ENCODE measurements around the gene TMEM127. TPM values are rescaled to one million over a fixed set of nuclear protein-coding genes. Genes with fewer than 3 reads are reported as not detected.

The TMEM127 gene
- total and polyA plus RNA-seq, 2 experiments from 2014 or later, result 34.0 to 43.6 TPM

GRCh38 chr2:96267159-96267971 lies 1.6 kb upstream of the TMEM127 start:
- Histone ChIP-seq H3F3A (ENCODE audit: insufficient read depth) (peaks cover 39% of the 10 kb centered on the region), H3K79me2 (ENCODE audit: insufficient read depth) (peaks cover 60% of the 10 kb centered on the region), H3K4me3 (peak overlapping the region; percentile 99), H3K9me2 (ENCODE audit: insufficient read depth) (no peaks in the 10 kb centered on the region), H3K27ac (peak overlapping the region; percentile 77; the same call in 1 of the 2 replicates), H3K36me3 (ENCODE audit: low read depth) (peaks cover 14% of the 10 kb centered on the region; the same call in 1 of the 2 replicates), H3K9me3 (ENCODE audit: low read depth) (no peaks in the 10 kb centered on the region), H2AFZ (no peak overlapping the region), H4K20me1 (ENCODE audit: insufficient read depth) (no peaks in the 10 kb centered on the region), H3K4me1 (ENCODE audit: insufficient read depth) (peaks cover 28% of the 10 kb centered on the region), H3K9ac (peak overlapping the region; percentile 94), H3K4me2 (ENCODE audit: unreplicated experiment) (peak overlapping the region; percentile 79), H3K27me3 (replicated peaks; ENCODE audit: insufficient read depth) (no peaks in the 10 kb centered on the region)
- DNase-seq, result peak; percentile 73
- WGBS, 2 experiments (ENCODE audit: low coverage in 1 of 2, low lambda C conversion rate in 2 of 2, missing lambda C conversion rate in 2 of 2), result 68 to 71% methylated on average over 12 of the region's 12 CpGs
- in situ Hi-C loops (cut with MboI), result loop anchor here (25.0 kb wide), 1 partner anchor 255 kb away; no protein-coding TSS in a partner anchor
- TF ChIP-seq EZH2phosphoT487 (IDR thresholded peaks at IDR 0.05; ENCODE audit: insufficient read depth, low read depth) (no peak), EZH2 (IDR thresholded peaks at IDR 0.05; ENCODE audit: insufficient read depth, poor library complexity, severe bottlenecking) (no peak)

- WGBS, 2 experiments (ENCODE audit: low coverage in 1 of 2, low lambda C conversion rate in 2 of 2, missing lambda C conversion rate in 2 of 2), result 0 to 2% methylated on average over 20 to 28 of the region's 49 CpGs
- in situ Hi-C loops (cut with MboI), result loop anchor here (25.0 kb wide), 1 partner anchor 253 kb away; no protein-coding TSS in a partner anchor
- H3K4me1 ChIP-seq (ENCODE audit: insufficient read depth), result peaks cover 40% of the 10 kb centered on the region
Measured at GRCh38 chr2:96265349-96265839, 403 bp downstream of the TMEM127 start.

GRCh38 chr2:96264656-96265348 lies 995 bp downstream of the TMEM127 start:
- peak overlapping the region; percentile 94 for H3K4me2 ChIP-seq (ENCODE audit: unreplicated experiment)
- H4K20me1 ChIP-seq (ENCODE audit: insufficient read depth), result no peaks in the 10 kb centered on the region
- H3K4me1 ChIP-seq (ENCODE audit: insufficient read depth), result peaks cover 45% of the 10 kb centered on the region
- TF ChIP-seq EZH2phosphoT487 (IDR thresholded peaks at IDR 0.05; ENCODE audit: insufficient read depth, low read depth) (no peak), EZH2 (IDR thresholded peaks at IDR 0.05; ENCODE audit: insufficient read depth, poor library complexity, severe bottlenecking) (no peak)
- H3K9me2 ChIP-seq (ENCODE audit: insufficient read depth), result no peaks in the 10 kb centered on the region
- H3K27ac ChIP-seq, result peak overlapping the region; percentile 67; the same call in 1 of the 2 replicates
- in situ Hi-C loops (cut with MboI), result loop anchor here (25.0 kb wide), 1 partner anchor 253 kb away; no protein-coding TSS in a partner anchor
- DNase-seq, result peak; percentile 65
- H3K9me3 ChIP-seq (ENCODE audit: low read depth), result no peaks in the 10 kb centered on the region
- peak overlapping the region; percentile 99 for H3K4me3 ChIP-seq
- H3K36me3 ChIP-seq (ENCODE audit: low read depth), result no peaks in the 10 kb centered on the region
- 13 to 15% methylated on average over 27 to 31 of the region's 33 CpGs for WGBS, 2 experiments (ENCODE audit: low coverage in 1 of 2, low lambda C conversion rate in 2 of 2, missing lambda C conversion rate in 2 of 2)
- H3K9ac ChIP-seq, result peak overlapping the region; percentile 94
- no peaks in the 10 kb centered on the region for H3K27me3 ChIP-seq (replicated peaks; ENCODE audit: insufficient read depth)
- peaks cover 82% of the 10 kb centered on the region for H3K79me2 ChIP-seq (ENCODE audit: insufficient read depth)
- peaks cover 48% of the 10 kb centered on the region for H3F3A ChIP-seq (ENCODE audit: insufficient read depth)
- H2AFZ ChIP-seq, result peak overlapping the region; percentile 81; the same call in 1 of the 2 replicates

More at GRCh38 chr2:96265349-96265839, 403 bp downstream of the TMEM127 start:
- DNase-seq, result peak; percentile 60
- peak overlapping the region; percentile 81 for H2AFZ ChIP-seq
- no peaks in the 10 kb centered on the region for H3K27me3 ChIP-seq (replicated peaks; ENCODE audit: insufficient read depth)
- H4K20me1 ChIP-seq (ENCODE audit: insufficient read depth), result no peaks in the 10 kb centered on the region
- peak overlapping the region; percentile 99 for H3K4me3 ChIP-seq
- H3K9me3 ChIP-seq (ENCODE audit: low read depth), result no peaks in the 10 kb centered on the region
- peak overlapping the region; percentile 67 for H3K27ac ChIP-seq
- peaks cover 77% of the 10 kb centered on the region for H3K79me2 ChIP-seq (ENCODE audit: insufficient read depth)
- peak overlapping the region; percentile 94 for H3K9ac ChIP-seq
- H3K9me2 ChIP-seq (ENCODE audit: insufficient read depth), result no peaks in the 10 kb centered on the region
- no peaks in the 10 kb centered on the region; the same call in 1 of the 2 replicates for H3K36me3 ChIP-seq (ENCODE audit: low read depth)
- peaks cover 42% of the 10 kb centered on the region for H3F3A ChIP-seq (ENCODE audit: insufficient read depth)
- peak overlapping the region; percentile 94 for H3K4me2 ChIP-seq (ENCODE audit: unreplicated experiment)
- TF ChIP-seq EZH2phosphoT487 (IDR thresholded peaks at IDR 0.05; ENCODE audit: insufficient read depth, low read depth), result no peak
- no peak for TF ChIP-seq EZH2 (IDR thresholded peaks at IDR 0.05; ENCODE audit: insufficient read depth, poor library complexity, severe bottlenecking)

- H3K79me2 ChIP-seq (ENCODE audit: insufficient read depth), result peaks cover 89% of the 10 kb centered on the region
- in situ Hi-C loops (cut with MboI), result loop anchor here (25.0 kb wide), 1 partner anchor 252 kb away; no protein-coding TSS in a partner anchor
- no peaks in the 10 kb centered on the region for H4K20me1 ChIP-seq (ENCODE audit: insufficient read depth)
- no peaks in the 10 kb centered on the region for H3K9me3 ChIP-seq (ENCODE audit: low read depth)
- no peaks in the 10 kb centered on the region for H3K36me3 ChIP-seq (ENCODE audit: low read depth)
- no peaks in the 10 kb centered on the region for H3K27me3 ChIP-seq (replicated peaks; ENCODE audit: insufficient read depth)
- H3F3A ChIP-seq (ENCODE audit: insufficient read depth), result peaks cover 49% of the 10 kb centered on the region
- H3K27ac ChIP-seq, result no peak overlapping the region
- H2AFZ ChIP-seq, result no peak overlapping the region
- peak overlapping the region; percentile 94 for H3K4me2 ChIP-seq (ENCODE audit: unreplicated experiment)
- H3K9ac ChIP-seq, result peak overlapping the region; percentile 94
- H3K9me2 ChIP-seq (ENCODE audit: insufficient read depth), result no peaks in the 10 kb centered on the region
- H3K4me1 ChIP-seq (ENCODE audit: insufficient read depth), result peaks cover 49% of the 10 kb centered on the region
- TF ChIP-seq EZH2phosphoT487 (IDR thresholded peaks at IDR 0.05; ENCODE audit: insufficient read depth, low read depth) (no peak), EZH2 (IDR thresholded peaks at IDR 0.05; ENCODE audit: insufficient read depth, poor library complexity, severe bottlenecking) (no peak)
- 49 to 55% methylated on average over 4 of the region's 4 CpGs for WGBS, 2 experiments (ENCODE audit: low coverage in 1 of 2, low lambda C conversion rate in 2 of 2, missing lambda C conversion rate in 2 of 2)
- peak overlapping the region; percentile 99 for H3K4me3 ChIP-seq
- no peak for DNase-seq
Measured at GRCh38 chr2:96264086-96264485, 1.7 kb downstream of the TMEM127 start.
